SIG-M5 (cell line): ENCODE measurements around the gene RTP5.

Experiments used
- DNase-seq: peaks from one replicate; lab custom pipeline; 2025; lab: John Stamatoyannopoulos, UW

The RTP5 gene

GRCh38 chr2:241857572-241858121, 11.9 kb upstream of the RTP5 start:
- no peak for DNase-seq

GRCh38 chr2:241858206-241859016, 11.1 kb upstream of the RTP5 start, which contains the start of gene PDCD1:
Gene PDCD1 (minus strand): TSS chr2:241858894. CDS start chr2:241858838, 56 bp downstream.
- no peak for DNase-seq

GRCh38 chr2:241859017-241859435, 10.5 kb upstream of the RTP5 start:
- DNase-seq, result no peak

GRCh38 chr2:241859436-241860183, 9.9 kb upstream of the RTP5 start:
- no peak for DNase-seq

- DNase-seq, result no peak
These were observed 9.1 kb upstream of the RTP5 start for GRCh38 chr2:241860184-241861078.

- DNase-seq, result no peak
These were observed 8.3 kb upstream of the RTP5 start for GRCh38 chr2:241861264-241861663.

- DNase-seq, result no peak
These were observed 7.4 kb upstream of the RTP5 start for GRCh38 chr2:241862093-241862492.

- DNase-seq, result no peak
These were observed 6.6 kb upstream of the RTP5 start for GRCh38 chr2:241862775-241863535.

- no peak for DNase-seq
These were observed 6.0 kb upstream of the RTP5 start for GRCh38 chr2:241863536-241863954.

- no peak for DNase-seq
These were observed 5.2 kb upstream of the RTP5 start for GRCh38 chr2:241864168-241864849.

GRCh38 chr2:241864850-241865213, 4.7 kb upstream of the RTP5 start:
- no peak for DNase-seq

- DNase-seq, result no peak
These were observed 4.0 kb upstream of the RTP5 start for GRCh38 chr2:241865416-241865956.

GRCh38 chr2:241865957-241866789, 3.4 kb upstream of the RTP5 start:
- DNase-seq, result no peak

- DNase-seq, result no peak
These were observed 2.5 kb upstream of the RTP5 start for GRCh38 chr2:241866790-241867645.

- no peak for DNase-seq
These were observed 1.6 kb upstream of the RTP5 start for GRCh38 chr2:241867776-241868420.

GRCh38 chr2:241868661-241869081, 858 bp upstream of the RTP5 start:
- DNase-seq, result no peak

- no peak for DNase-seq
These were observed 582 bp downstream of the RTP5 start for GRCh38 chr2:241870081-241870541.
